Stimulated activated CD8-positive, alpha-beta memory T cell treated with anti-CD3 and anti-CD28 coated beads, Interleukin-15, amount 100 ng/mL, for 4 hours (primary cell): ENCODE data around the gene BAD.
A peak's percentile ranks its signal among the peaks of the same experiment; 100 is the strongest.

Experiments used
- DNase-seq, 2 donors: peaks; one replicate each; pipeline ENCODE4 v3.0.0-alpha.2; 2020; ENCODE audit warnings: low read depth in 2 of 2

The BAD gene

GRCh38 chr11:64244107-64244506 is 40.4 kb downstream of the BAD start:
- no peak for DNase-seq

- no peak for DNase-seq
Measured at GRCh38 chr11:64243236-64243854, 41.1 kb downstream of the BAD start.

- peak in 1 of 2 donors; percentile 99 for DNase-seq
Measured at GRCh38 chr11:64241491-64242374, 42.7 kb downstream of the BAD start.

DNA sequence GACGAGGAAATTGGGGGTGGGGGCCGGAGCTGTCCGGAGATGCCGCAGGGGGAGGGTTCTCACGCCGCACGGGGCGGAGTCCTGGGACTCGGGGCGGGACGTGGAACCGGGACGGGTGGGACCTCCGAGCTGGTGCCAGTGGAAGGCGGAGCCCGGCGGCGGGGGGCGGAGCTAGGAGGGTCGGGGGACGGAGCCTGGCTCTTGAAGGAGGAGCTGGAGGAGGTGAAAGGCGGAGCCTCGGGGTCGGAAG is 43.3 kb downstream of the BAD start:
- DNase-seq, result peak in 1 of 2 donors; percentile 99

DNA sequence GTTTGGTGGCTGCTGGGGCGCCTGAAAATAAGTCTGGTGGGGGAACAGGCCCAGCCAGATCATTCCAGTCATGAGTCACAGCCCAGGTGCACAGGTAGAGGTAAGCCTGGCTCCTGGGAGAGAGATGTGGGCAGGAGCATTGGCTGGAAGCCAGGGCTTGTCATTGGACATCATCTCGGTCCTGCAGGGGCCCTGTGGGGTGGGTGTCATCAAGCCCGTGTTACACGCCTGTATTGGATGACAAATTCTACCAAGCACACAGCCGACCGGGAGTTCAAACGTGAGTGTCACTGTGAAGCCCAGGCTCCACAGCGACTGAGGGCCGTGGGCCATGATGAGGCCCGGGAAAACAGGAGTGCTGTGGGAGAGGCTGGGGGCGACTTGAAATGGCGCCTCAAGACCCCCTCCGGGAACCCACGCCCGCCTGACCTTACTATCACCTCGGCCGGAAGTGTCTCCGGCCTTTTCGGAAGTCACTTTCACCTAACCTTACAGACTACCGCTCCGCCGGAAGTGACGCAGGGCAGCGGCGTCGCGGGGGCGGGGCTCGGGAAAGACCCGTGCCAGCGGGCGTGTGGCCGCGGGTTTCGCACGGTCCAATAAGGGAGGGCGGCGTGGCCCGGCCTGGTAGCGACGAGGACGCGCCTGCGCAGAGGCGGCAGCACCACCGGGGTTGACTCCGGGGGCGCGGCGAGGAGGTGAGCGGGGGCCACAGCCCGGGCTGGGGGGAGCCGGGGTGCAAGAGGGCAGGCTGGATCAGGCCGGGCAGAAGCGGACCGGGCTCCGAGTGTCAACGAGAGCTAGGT is 43.8 kb downstream of the BAD start, which contains the start of gene FKBP2:
TSS of gene FKBP2 (plus strand) at position 661 of the 806 bp plus-strand sequence. CDS start 1,293 bp downstream, outside the sequence.
- DNase-seq, result peak; percentile 96 to 98

GRCh38 chr11:64239662-64240434 is 44.6 kb downstream of the BAD start:
- no peak for DNase-seq

DNA sequence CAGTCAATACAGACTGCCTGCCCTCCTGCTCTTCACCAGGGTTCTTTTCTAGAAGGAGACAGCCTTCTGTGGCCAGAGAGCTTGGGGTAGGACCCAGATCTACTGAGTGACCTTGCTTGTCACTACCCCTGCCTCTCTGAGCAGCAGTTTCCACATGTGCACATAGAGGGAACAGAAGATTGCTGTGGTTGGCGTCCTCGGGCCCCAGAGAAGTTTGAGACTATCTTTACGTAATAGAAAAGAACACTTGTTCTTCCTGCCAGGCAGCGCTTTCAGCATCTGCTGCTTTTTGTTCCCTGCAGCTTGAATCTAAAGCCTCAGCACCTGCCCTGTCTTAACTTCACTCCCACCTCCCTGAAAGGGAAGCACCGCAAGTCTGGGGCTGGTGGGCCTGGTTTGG is 45.5 kb downstream of the BAD start:
- no peak for DNase-seq

DNA sequence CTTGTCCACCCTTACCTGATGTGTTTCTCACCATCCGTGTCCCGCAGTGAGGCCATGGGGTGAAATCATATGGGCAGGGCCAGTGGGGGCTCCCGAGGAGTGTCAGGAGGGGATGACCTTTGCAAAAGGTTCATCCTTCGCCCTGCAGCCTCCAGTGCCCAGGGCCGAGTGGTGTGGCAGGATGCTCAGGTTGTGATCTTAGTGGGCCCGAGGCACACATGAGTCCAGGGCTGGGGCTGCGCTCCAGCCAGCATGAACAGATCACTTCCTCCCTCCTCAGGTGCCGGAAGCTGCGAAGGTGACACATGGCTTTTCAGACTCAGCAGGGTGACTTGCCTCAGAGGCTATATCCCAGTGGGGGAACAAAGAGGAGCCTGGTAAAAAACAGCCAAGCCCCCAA is 46.4 kb downstream of the BAD start:
- DNase-seq, result no peak

- no peak for DNase-seq
Measured at GRCh38 chr11:64237484-64237951, 46.9 kb downstream of the BAD start.

DNA sequence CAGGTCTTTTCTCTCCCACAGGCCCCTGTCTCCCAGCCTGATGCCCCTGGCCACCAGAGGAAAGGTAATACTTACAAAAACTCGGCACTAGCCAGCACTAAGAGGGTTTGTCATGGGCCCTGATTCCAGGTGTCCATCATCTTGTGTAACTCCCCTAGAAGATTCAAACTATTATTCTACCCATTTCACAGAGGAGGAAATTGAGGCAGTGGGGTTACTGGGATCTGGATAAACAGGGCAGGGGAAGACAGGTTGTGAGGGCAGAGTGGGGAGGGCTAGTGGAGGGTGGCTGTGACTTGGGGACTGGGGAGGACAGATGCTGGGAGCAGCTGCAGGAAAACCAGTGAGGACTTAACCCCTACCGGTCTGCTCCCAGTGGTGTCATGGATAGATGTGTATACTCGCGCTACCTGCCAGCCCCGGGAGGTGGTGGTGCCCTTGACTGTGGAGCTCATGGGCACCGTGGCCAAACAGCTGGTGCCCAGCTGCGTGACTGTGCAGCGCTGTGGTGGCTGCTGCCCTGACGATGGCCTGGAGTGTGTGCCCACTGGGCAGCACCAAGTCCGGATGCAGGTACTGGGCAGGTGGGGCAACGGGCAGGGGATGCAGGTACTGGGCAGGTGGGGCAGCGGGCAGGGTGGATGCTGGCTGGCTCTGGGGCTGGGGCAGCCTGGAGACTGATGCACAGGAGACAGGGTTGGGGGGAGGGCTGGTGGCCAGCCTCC is 48.9 kb downstream of the BAD start:
- no peak for DNase-seq

DNA sequence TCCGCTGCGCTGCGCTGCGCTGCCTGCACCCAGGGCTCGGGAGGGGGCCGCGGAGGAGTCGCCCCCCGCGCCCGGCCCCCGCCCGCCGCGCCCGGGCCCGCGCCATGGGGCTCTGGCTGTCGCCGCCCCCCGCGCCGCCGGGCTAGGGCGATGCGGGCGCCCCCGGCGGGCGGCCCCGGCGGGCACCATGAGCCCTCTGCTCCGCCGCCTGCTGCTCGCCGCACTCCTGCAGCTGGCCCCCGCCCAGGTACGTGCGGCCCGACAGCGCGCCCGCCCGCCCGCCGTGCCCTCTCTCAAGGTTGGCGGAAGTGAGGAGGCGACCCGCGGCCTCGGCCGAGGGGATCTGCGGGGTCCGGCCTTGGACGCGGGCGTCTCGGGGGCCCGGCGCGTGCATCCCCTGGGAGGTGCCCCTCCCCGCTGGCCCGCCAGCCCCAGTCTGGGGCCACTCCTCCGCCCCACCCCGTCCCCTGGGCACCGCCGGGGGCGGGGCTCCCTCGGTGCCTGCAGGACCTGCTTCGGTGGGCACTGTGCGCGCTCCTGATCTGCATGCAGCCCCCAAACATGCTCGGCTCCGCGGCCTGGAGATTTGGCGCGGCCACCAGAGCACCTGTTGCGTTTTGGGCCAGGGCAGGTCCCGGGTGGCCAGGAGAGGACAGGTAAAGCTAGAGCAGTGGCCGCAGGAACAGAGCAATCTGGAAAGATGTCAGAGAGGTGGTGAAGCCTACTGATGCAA is 49.7 kb downstream of the BAD start:
- peak in 1 of 2 donors; percentile 26 for DNase-seq

DNA sequence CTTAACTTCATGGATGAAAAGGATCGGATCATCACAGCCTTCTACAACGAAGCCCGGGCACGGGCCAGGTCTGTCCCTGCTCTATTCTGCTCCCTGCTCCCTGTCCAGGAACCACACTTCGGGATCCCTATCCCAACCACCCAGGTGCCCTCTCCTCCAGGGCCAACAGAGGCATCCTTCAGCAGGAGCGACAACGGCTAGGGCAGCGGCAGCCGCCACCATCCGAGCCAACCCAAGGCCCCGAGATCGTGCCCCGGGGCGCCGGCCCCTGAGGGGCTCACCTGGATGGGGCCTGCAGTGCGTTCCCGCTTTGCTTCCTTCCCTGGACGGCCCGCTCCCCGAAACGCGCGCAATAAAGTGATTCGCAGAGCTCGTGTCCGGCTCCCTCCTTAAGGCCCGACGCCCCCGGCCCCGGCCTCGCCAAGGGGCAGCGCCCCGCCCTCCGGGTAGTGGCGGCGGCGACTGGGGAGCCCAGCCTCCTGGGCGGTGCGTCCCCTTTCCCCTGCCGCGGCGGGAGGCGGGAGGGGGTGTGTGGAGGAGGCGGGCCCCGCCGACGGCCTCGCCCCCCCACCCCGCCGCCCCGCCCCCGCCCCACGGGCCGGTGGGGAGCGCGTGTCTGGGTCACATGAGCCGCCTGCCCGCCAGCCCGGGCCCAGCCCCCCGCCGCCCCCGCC is 50.4 kb downstream of the BAD start, which contains the start of gene VEGFB:
TSS of gene VEGFB (plus strand) at position 672 of the 674 bp plus-strand sequence. CDS start 250 bp downstream, outside the sequence.
- peak in 1 of 2 donors; percentile 66 for DNase-seq

GRCh38 chr11:64232967-64233315 is 51.5 kb downstream of the BAD start:
- no peak for DNase-seq

GRCh38 chr11:64232182-64232966 is 52.1 kb downstream of the BAD start:
- DNase-seq, result no peak

DNA sequence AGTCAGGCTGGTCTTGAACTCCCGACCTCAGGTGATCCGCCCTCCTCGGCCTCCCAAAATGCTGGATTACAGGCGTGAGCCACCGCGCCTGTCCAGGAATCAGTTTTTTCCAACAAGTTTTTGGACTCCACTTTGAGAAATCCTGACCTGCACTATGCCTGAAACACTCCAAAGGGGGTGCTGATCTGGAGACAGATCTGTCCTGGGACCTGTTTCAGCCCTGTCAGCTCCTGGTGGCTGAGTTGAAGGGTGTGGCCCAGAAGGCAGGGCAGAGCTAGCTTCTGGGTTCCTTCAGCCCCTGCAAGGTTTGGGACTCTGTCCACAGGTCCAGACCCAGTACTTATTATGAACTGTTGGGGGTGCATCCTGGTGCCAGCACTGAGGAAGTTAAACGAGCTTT is 52.9 kb downstream of the BAD start:
- DNase-seq, result no peak

GRCh38 chr11:64230985-64231365 is 53.5 kb downstream of the BAD start:
- DNase-seq, result no peak

DNA sequence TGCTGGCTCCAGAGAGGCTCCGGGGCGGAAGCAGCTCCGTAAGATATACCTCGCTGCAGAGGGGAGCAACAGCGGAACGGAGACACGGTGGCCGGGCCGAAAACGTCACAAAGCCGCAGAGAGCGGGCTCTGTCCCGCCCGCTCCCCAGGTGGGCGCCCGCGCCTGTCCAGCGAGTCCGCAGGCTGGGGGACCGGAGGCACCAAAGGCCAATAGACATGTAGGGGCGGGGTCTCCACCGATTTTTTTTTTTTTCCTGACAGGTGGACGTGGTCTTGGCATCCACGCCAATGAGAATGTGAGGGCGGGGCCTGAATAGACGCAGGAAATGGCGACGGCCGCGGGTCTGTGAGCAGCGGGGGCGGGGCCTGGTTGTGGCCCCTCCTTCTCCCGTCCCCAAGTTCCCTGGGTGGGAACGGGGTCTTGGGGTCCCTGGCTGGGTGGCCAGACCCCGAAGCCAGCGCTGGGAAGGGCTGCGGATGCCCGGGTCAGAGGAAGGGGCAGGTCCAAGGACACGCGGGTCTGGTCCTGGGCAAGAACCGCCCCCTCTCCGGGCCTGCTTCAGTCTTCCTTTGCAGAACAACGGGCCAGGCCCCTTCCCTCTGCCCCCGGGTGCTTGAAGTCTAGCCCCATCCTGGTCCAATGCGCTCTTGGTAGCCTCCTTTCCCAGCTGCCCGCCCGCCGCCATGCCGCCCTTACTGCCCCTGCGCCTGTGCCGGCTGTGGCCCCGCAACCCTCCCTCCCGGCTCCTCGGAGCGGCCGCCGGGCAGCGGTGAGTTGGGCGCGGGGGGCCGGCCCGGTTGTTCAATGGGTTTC is 54.1 kb downstream of the BAD start, which contains the start of gene DNAJC4:
TSS of gene DNAJC4 (plus strand) at position 378 of the 814 bp plus-strand sequence. CDS start at position 685, 307 bp downstream.
- peak; percentile 67 to 77 for DNase-seq

DNA sequence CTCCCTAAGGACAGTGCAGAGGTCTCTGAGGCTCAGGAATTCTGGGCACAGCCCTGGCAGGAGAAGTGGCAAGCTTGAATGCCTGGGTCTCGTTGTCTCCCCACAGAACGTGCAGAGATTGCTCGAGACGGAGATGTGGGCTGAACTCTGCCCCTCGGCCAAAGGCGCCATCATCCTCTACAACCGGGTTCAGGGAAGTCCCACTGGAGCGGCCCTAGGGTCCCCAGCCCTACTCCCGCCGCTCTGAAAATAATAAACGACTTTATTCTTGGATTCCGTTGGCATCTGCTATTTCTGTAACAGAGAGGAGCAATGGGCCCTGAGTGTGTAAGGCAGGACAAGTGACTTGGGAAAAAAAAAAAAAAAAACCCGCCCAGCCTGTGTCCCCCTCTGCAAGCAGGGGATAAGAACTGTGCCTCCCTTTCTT is 54.7 kb downstream of the BAD start:
- no peak for DNase-seq
